Vagina (tissue), 2 donors: ENCODE results near the gene MT1E.
A peak's percentile ranks its signal among the peaks of the same experiment; 100 is the strongest.

ENCODE experiments used
- POLR2A ChIP-seq, 2 donors: fragments of 450-650 bp; IDR thresholded peaks; one replicate each; pipeline ENCODE4 v1.6.1; 2017; ENCODE audit warnings: antibody characterized with exemption in 2 of 2, mild to moderate bottlenecking in 2 of 2, moderate library complexity in 2 of 2
- TF ChIP-seq, protein P1 (sequence below), 3 experiments: fragments of 450-650 bp in 2 of 3; fragments of 200-600 bp in 1 of 3; sonication (generic) in 1 of 3; IDR thresholded peaks; one replicate each; pipeline ENCODE4 v1.5.1; 2017 to 2019; ENCODE audit warnings: antibody characterized with exemption in 3 of 3, mild to moderate bottlenecking in 2 of 3, moderate library complexity in 2 of 3

DNA sequence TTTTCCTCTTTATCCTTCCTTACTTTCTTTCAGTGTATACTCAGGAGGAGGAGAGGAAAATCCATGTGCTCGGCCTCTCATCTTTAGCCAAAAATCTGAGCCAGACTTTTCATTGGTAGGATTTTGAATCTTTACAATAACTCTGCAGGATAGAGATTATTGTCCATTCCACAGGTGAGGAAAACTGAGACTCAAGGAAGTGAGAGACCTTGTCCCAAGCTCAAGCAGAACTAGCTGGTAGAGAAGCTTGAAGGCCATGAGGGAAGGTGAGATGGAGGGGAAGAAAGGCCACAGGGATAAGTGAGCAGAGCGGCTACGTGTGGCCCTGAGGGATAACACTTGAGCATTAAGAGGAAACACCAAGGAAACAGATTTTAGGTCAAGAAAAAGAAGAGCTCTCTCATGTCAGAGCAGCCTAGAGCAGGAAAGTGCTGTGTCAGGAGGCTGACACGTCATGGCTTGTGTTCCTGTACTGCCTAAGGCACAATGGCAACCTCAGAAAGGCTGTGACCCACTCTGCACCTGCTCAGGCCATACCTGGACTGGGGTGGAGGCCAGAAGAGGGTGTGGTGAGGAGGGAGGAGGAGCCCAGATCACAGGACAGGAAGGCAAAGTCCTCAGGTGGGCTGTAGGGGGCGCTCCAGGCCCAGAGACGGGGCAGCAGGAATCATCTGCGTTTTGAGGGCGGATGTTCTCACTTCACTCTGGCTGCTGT is 48.8 kb upstream of the MT1E start:
- TF ChIP-seq, protein P1, sequence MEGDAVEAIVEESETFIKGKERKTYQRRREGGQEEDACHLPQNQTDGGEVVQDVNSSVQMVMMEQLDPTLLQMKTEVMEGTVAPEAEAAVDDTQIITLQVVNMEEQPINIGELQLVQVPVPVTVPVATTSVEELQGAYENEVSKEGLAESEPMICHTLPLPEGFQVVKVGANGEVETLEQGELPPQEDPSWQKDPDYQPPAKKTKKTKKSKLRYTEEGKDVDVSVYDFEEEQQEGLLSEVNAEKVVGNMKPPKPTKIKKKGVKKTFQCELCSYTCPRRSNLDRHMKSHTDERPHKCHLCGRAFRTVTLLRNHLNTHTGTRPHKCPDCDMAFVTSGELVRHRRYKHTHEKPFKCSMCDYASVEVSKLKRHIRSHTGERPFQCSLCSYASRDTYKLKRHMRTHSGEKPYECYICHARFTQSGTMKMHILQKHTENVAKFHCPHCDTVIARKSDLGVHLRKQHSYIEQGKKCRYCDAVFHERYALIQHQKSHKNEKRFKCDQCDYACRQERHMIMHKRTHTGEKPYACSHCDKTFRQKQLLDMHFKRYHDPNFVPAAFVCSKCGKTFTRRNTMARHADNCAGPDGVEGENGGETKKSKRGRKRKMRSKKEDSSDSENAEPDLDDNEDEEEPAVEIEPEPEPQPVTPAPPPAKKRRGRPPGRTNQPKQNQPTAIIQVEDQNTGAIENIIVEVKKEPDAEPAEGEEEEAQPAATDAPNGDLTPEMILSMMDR (IDR thresholded peaks at IDR 0.05) = peak; percentile 67 to 84 (median 68)
- no peak for TF ChIP-seq POLR2A (IDR thresholded peaks at IDR 0.05)
